K562 (cell line): ENCODE measurements around the gene POLR3A. TPM values are rescaled to one million over a fixed set of nuclear protein-coding genes. Genes with fewer than 3 reads are reported as not detected.

Experiments used
- CCNT2 ChIP-seq: IDR thresholded peaks from 2 replicates; pipeline ENCODE4 v1.6.1; 2011; ENCODE audit warnings: borderline replicate concordance, low read depth, mild to moderate bottlenecking, moderate library complexity, mixed read lengths, low read length; ENCODE audit not compliant: insufficient read length; ENCODE audit errors: extremely low read depth
- CHD7 ChIP-seq: fragments of 200-600 bp; sonication (generic); IDR thresholded peaks from one replicate; pipeline ENCODE4 v1.6.1; 2012; ENCODE audit warnings: mild to moderate bottlenecking, low read depth, low read length, inconsistent platforms
- ELK3 ChIP-seq: fragments of 450-650 bp; formaldehyde crosslinking; IDR thresholded peaks from 2 replicates; pipeline ENCODE4 v1.4.0; 2020; ENCODE audit warnings: mild to moderate bottlenecking
- MCM5 ChIP-seq: fragments of 450-650 bp; IDR thresholded peaks from 2 replicates; pipeline ENCODE4 v1.6.1; 2016; ENCODE audit warnings: low read depth
- TRIM24 ChIP-seq, 2 experiments: fragments of 450-650 bp; IDR thresholded peaks; 2 replicates each; pipeline ENCODE4 v1.6.1; 2016
- ZNF184 ChIP-seq: sonication (generic); formaldehyde crosslinking; IDR thresholded peaks from 2 replicates; pipeline ENCODE4 v1.5.0; 2020; ENCODE audit warnings: missing genetic modification reagents
- ZNF507 ChIP-seq: conservative IDR thresholded peaks from 2 replicates; pipeline ENCODE4 v1.6.1; 2017; ENCODE audit warnings: missing genetic modification characterization, missing compliant biosample characterization
- polyA plus RNA-seq, 8 experiments: library from polyadenylated mRNA; depleted of rRNA in 4 of 8; stranded (reverse) in 5 of 8; unstranded in 3 of 8; fragments of >200 nt; fragmentation: Nextera tagmentation in 2 of 8; fragmentation: Illumina TruSeq in 1 of 8; extraction: Ambion mirVana in 2 of 8; extraction: Trizol in 1 of 8; gene quantifications; 2 replicates each; pipeline versions ENCODE4 v1.2.1 to v1.2.3, GENCODE V29; 2011 to 2014; ENCODE audit warnings: inconsistent platforms in 1 of 8, missing spikeins in 1 of 8
- total RNA-seq, 7 experiments: library from RNA; depleted of rRNA in 6 of 7; stranded (reverse); fragments of >200 nt in 6 of 7; fragmentation: Illumina TruSeq in 2 of 7; extraction: Trizol in 2 of 7; gene quantifications; 2 replicates each; pipeline versions ENCODE4 v1.2.1 to v1.2.3, GENCODE V29; 2011 to 2021; ENCODE audit warnings: low replicate concordance in 1 of 7

POLR3A gene
- total and polyA plus RNA-seq, 9 of the 15 experiments (the other 6 are each of a cell fraction or from before 2014, with no cell fraction given): 14.9 to 37.0 (median 26.7) TPM

GRCh38 chr10:77974396-77975074 lies 54.8 kb downstream of the POLR3A start (continued):
- TF ChIP-seq MCM5 (no peak), ZNF184 (CRISPR knock-in tag) (no peak), CCNT2 (no peak), CHD7 (no peak), TRIM24 (IDR thresholded peaks at IDR 0.05) (no peak), ZNF507 (tag) (no peak), ELK3 (CRISPR knock-in tag) (no peak)
